ENCODE measurements around the gene CALHM6. TPM values are rescaled to one million over a fixed set of nuclear protein-coding genes. Genes with fewer than 3 reads are reported as not detected.

CALHM6 gene
- total RNA-seq, 2 experiments from 2014 or later: 10.9 to 11.3 TPM

DNA sequence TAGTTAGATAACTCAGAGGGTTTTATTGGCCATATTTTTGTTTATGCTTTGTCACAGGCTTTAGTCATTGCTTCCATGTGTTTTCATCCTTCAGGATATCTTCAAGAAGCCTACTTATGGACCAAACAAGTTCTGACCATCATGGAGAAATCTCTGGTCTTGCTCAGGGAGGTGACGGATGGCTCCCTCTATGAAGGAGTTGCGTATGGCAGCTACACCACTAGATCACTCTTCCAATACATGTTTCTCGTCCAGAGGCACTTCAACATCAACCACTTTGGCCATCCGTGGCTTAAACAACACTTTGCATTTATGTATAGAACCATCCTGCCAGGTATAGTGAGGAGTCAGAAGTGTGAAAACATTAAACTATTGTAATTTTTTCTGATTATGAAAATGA lies 30.3 kb upstream of the CALHM6 start:
- CTCF ChIA-PET: interaction anchor here (1.2 kb wide), 1 partner anchor 140 kb away, joined by 3 read pairs; no protein-coding TSS in a partner anchor
- ATAC-seq (no peak), DNase-seq (no peak)
- Mint-ChIP-seq H3K4me1 (ENCODE audit: low read depth) (no peaks in the 10 kb centered on the region), H3K9me3 (no peaks in the 10 kb centered on the region), H3K4me3 (no peak overlapping the region), H3K27ac (no peak overlapping the region), H3K36me3 (ENCODE audit: low read depth) (no peaks in the 10 kb centered on the region), H3K27me3 (no peaks in the 10 kb centered on the region)
- intact Hi-C loops (cut with micrococcal nuclease): no loop called here
- no peak for TF ChIP-seq CTCF (IDR thresholded peaks at IDR 0.05)
- POLR2A ChIA-PET: no interaction called here

DNA sequence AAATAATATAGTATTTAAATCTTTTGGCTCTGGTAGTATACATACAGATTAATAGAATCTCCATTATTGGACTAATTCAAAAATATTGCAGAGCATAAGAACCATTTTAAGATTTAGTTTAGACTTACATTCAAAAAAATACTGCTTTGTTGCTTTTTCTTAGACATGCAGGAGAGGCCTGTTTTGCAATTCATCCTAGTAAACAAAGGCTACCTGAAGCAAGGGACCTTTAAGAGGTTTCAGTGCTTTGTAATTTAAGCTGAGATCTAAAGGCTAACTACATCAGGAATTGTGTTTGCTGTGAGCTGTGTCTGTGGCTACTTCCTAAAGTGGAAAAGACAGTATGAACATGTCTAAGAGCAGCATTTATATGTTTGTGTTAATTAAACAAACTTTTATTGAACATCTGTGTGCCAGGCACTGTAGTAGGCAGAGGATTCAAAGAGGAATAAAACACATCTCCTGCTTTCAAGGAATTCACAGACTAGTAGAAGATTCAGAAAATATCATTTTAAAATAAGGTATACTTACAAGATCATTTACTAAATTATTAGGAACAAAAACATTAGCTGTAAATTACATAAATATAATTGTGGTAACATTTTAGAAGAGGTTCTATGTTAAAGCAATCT lies 29.1 kb upstream of the CALHM6 start:
- no peaks in the 10 kb centered on the region for H3K9me3 Mint-ChIP-seq
- ChIA-PET POLR2A (no interaction called here), CTCF (interaction anchor here (1.1 to 1.2 kb wide), 2 partner anchors 138 to 144 kb away, joined by 3 read pairs; no protein-coding TSS in a partner anchor)
- H3K36me3 Mint-ChIP-seq (ENCODE audit: low read depth): no peaks in the 10 kb centered on the region
- no peak overlapping the region for H3K27ac Mint-ChIP-seq
- TF ChIP-seq CTCF (IDR thresholded peaks at IDR 0.05): no peak
- no peak for ATAC-seq
- intact Hi-C loops (cut with micrococcal nuclease): no loop called here
- no peak for DNase-seq
- H3K27me3 Mint-ChIP-seq: no peaks in the 10 kb centered on the region
- no peaks in the 10 kb centered on the region for H3K4me1 Mint-ChIP-seq (ENCODE audit: low read depth)
- no peak overlapping the region for H3K4me3 Mint-ChIP-seq

GRCh38 chr6:116433206-116433712 lies 27.9 kb upstream of the CALHM6 start:
- no peak for ATAC-seq
- no peak overlapping the region for H3K4me3 Mint-ChIP-seq
- no peak overlapping the region for H3K27ac Mint-ChIP-seq
- CTCF ChIA-PET: interaction anchor here (1.0 to 1.5 kb wide), 2 partner anchors 12 to 145 kb away, joined by 3 to 4 read pairs; no protein-coding TSS in a partner anchor
- intact Hi-C loops (cut with micrococcal nuclease): no loop called here
- no peaks in the 10 kb centered on the region for H3K9me3 Mint-ChIP-seq
- no peaks in the 10 kb centered on the region for H3K4me1 Mint-ChIP-seq (ENCODE audit: low read depth)
- no peaks in the 10 kb centered on the region for H3K27me3 Mint-ChIP-seq
- no peaks in the 10 kb centered on the region for H3K36me3 Mint-ChIP-seq (ENCODE audit: low read depth)
- no peak for DNase-seq
- TF ChIP-seq CTCF (IDR thresholded peaks at IDR 0.05): no peak
- POLR2A ChIA-PET: interaction anchor here (0.6 kb wide), 1 partner anchor 178 kb away, joined by 4 read pairs; no protein-coding TSS in a partner anchor

- Mint-ChIP-seq H3K4me1 (ENCODE audit: low read depth) (no peaks in the 10 kb centered on the region), H3K36me3 (ENCODE audit: low read depth) (no peaks in the 10 kb centered on the region), H3K27me3 (no peaks in the 10 kb centered on the region), H3K4me3 (no peak overlapping the region), H3K27ac (no peak overlapping the region), H3K9me3 (no peaks in the 10 kb centered on the region)
- POLR2A ChIA-PET: interaction anchor here (0.6 kb wide), 1 partner anchor 137 kb away, joined by 3 read pairs; the partner anchor contains the start of gene RWDD1
- TF ChIP-seq CTCF (IDR thresholded peaks at IDR 0.05): no peak
- intact Hi-C loops (cut with micrococcal nuclease): no loop called here
- no peak for ATAC-seq
- CTCF ChIA-PET: interaction anchor here (1.0 to 1.5 kb wide), 2 partner anchors 11 to 146 kb away, joined by 3 to 4 read pairs; no protein-coding TSS in a partner anchor
- DNase-seq: no peak
These were observed 27.0 kb upstream of the CALHM6 start for GRCh38 chr6:116434056-116434725.

DNA sequence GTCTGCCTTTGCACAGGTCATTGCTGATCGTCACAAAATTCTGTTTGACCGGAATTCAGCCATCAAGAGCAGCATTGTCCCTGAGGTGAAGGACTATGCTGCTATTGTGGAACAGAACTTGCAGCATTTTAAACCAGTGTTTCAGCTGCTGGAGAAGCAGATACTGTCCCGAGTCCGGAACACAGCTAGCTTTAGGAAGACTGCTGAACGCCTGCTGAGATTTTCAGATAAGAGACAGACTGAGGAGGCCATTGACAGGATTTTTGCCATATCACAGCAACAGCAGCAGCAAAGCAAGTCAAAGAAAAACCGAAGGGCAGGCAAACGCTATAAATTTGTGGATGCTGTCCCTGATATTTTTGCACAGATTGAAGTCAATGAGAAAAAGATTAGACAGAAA lies 24.6 kb upstream of the CALHM6 start:
- no peak for DNase-seq
- H3K4me3 Mint-ChIP-seq: no peak overlapping the region
- no peak for TF ChIP-seq CTCF (IDR thresholded peaks at IDR 0.05)
- no peaks in the 10 kb centered on the region for H3K27me3 Mint-ChIP-seq
- H3K9me3 Mint-ChIP-seq: no peaks in the 10 kb centered on the region
- no peaks in the 10 kb centered on the region for H3K36me3 Mint-ChIP-seq (ENCODE audit: low read depth)
- intact Hi-C loops (cut with micrococcal nuclease): no loop called here
- POLR2A ChIA-PET: no interaction called here
- no peak for ATAC-seq
- CTCF ChIA-PET: interaction anchor here (1.5 kb wide), 1 partner anchor 13 kb away, joined by 4 read pairs; no protein-coding TSS in a partner anchor
- no peaks in the 10 kb centered on the region for H3K4me1 Mint-ChIP-seq (ENCODE audit: low read depth)
- H3K27ac Mint-ChIP-seq: no peak overlapping the region

Data from activated CD8-positive, alpha-beta T cell treated with anti-CD3 and anti-CD28 coated beads for 36 hours (primary cell).